Osteoblast (primary cell): ENCODE results near the gene CEP131. TPM values are rescaled to one million over a fixed set of nuclear protein-coding genes. Genes with fewer than 3 reads are reported as not detected.

ENCODE experiments used
- DNase-seq: peaks from one replicate; pipeline ENCODE4 v3.0.0; 2011; ENCODE audit warnings: low spot score, mixed read lengths; ENCODE audit not compliant: insufficient read length; ENCODE audit errors: missing footprints
- H2AFZ ChIP-seq: 2 replicates; pipeline ENCODE4 v1.6.0; 2011; ENCODE audit warnings: mild to moderate bottlenecking, low read length
- H3K27ac ChIP-seq: 2 replicates; pipeline ENCODE4 v1.5.1; 2011; ENCODE audit warnings: mild to moderate bottlenecking, low read depth, low read length, moderate library complexity
- H3K27me3 ChIP-seq: 2 replicates; pipeline ENCODE4 v1.6.0; 2012; ENCODE audit warnings: mild to moderate bottlenecking, control low read depth, inconsistent platforms, low read length, moderate library complexity; ENCODE audit not compliant: insufficient read depth
- H3K36me3 ChIP-seq: 2 replicates; pipeline ENCODE4 v1.5.1; 2011; ENCODE audit warnings: mild to moderate bottlenecking, low read length, control low read depth, moderate library complexity; ENCODE audit not compliant: insufficient read depth
- H3K4me1 ChIP-seq: 2 replicates; pipeline ENCODE4 v1.5.1; 2011; ENCODE audit warnings: mild to moderate bottlenecking, low read length, control low read depth, moderate library complexity; ENCODE audit not compliant: insufficient read depth
- H3K4me2 ChIP-seq: 2 replicates; pipeline ENCODE4 v1.6.0; 2011; ENCODE audit warnings: mild to moderate bottlenecking, low read length; ENCODE audit not compliant: insufficient read depth
- H3K4me3 ChIP-seq: fragments of 200-600 bp; sonication (generic); 3 replicates; pipeline ENCODE4 v1.5.1; 2012; ENCODE audit warnings: mild to moderate bottlenecking, low read length, inconsistent platforms; ENCODE audit not compliant: insufficient read depth
- H3K79me2 ChIP-seq: 2 replicates; pipeline ENCODE4 v1.6.0; 2012; ENCODE audit warnings: mild to moderate bottlenecking, low read length, control low read depth, inconsistent platforms; ENCODE audit not compliant: insufficient read depth
- H3K9me3 ChIP-seq: 2 replicates; pipeline ENCODE4 v1.5.1; 2011; ENCODE audit warnings: low read depth, low read length, control low read depth
- H4K20me1 ChIP-seq: 2 replicates; pipeline ENCODE4 v1.6.0; 2012; ENCODE audit warnings: mild to moderate bottlenecking, low read length, control low read depth; ENCODE audit not compliant: insufficient read depth
- CTCF ChIP-seq: IDR thresholded peaks from 2 replicates; pipeline ENCODE4 v1.5.1; 2011; ENCODE audit warnings: mild to moderate bottlenecking, low read depth, low read length, moderate library complexity; ENCODE audit errors: extremely low read depth
- total RNA-seq: library from RNA; depleted of rRNA; stranded (reverse); fragments of >200 nt; gene quantifications from 2 replicates; pipeline ENCODE4 v1.2.3, GENCODE V29; 2012

The CEP131 gene
- total RNA-seq, 1 donor: 8.7 TPM

GRCh38 chr17:81194225-81194760 lies 28.5 kb downstream of the CEP131 start:
- no peaks in the 10 kb centered on the region for H3K36me3 ChIP-seq
- no peaks in the 10 kb centered on the region for H3K4me1 ChIP-seq
- no peaks in the 10 kb centered on the region for H4K20me1 ChIP-seq
- H3K9me3 ChIP-seq: no peaks in the 10 kb centered on the region
- no peak overlapping the region for H3K4me3 ChIP-seq
- no peak overlapping the region for H3K4me2 ChIP-seq
- no peak for DNase-seq
- no peak overlapping the region for H3K27ac ChIP-seq
- no peak overlapping the region for H2AFZ ChIP-seq
- no peaks in the 10 kb centered on the region for H3K79me2 ChIP-seq
- no peaks in the 10 kb centered on the region for H3K27me3 ChIP-seq
- TF ChIP-seq CTCF: no peak

GRCh38 chr17:81193470-81194224 lies 29.1 kb downstream of the CEP131 start:
- Histone ChIP-seq H3K4me1 (no peaks in the 10 kb centered on the region), H3K27ac (no peak overlapping the region), H3K9me3 (no peaks in the 10 kb centered on the region), H3K79me2 (no peaks in the 10 kb centered on the region), H3K4me3 (no peak overlapping the region), H3K4me2 (no peak overlapping the region), H2AFZ (no peak overlapping the region), H3K27me3 (no peaks in the 10 kb centered on the region), H4K20me1 (no peaks in the 10 kb centered on the region), H3K36me3 (no peaks in the 10 kb centered on the region)
- TF ChIP-seq CTCF: no peak
- DNase-seq: no peak

- Histone ChIP-seq H3K9me3 (no peaks in the 10 kb centered on the region), H3K27ac (no peak overlapping the region), H3K4me3 (no peak overlapping the region), H3K79me2 (no peaks in the 10 kb centered on the region), H3K36me3 (no peaks in the 10 kb centered on the region), H2AFZ (no peak overlapping the region), H3K4me1 (no peaks in the 10 kb centered on the region), H3K4me2 (no peak overlapping the region), H4K20me1 (no peaks in the 10 kb centered on the region), H3K27me3 (no peaks in the 10 kb centered on the region)
- no peak for DNase-seq
- TF ChIP-seq CTCF: no peak
Measured at GRCh38 chr17:81193051-81193410, 29.7 kb downstream of the CEP131 start.

GRCh38 chr17:81192386-81193050 lies 30.2 kb downstream of the CEP131 start:
- no peak for DNase-seq
- Histone ChIP-seq H3K4me1 (no peaks in the 10 kb centered on the region), H4K20me1 (no peaks in the 10 kb centered on the region), H3K9me3 (no peaks in the 10 kb centered on the region), H3K79me2 (no peaks in the 10 kb centered on the region), H3K27me3 (no peaks in the 10 kb centered on the region), H3K4me2 (no peak overlapping the region), H2AFZ (no peak overlapping the region), H3K27ac (no peak overlapping the region), H3K36me3 (no peaks in the 10 kb centered on the region), H3K4me3 (no peak overlapping the region)
- TF ChIP-seq CTCF: no peak
